Measurements from ENCODE around the gene CAPZB.

The CAPZB gene

GRCh38 chr1:19479351-19480120, 5.8 kb downstream of the CAPZB start:
- in situ Hi-C loops (cut with HindIII; ENCODE audit: low sequenced_read_pairs): no loop called here
- no peak for TF ChIP-seq CTCF (IDR thresholded peaks at IDR 0.05; ENCODE audit: low read depth, low read length)
- DNase-seq (ENCODE audit: low read depth, low spot score): no peak
- no peak overlapping the region for H3K4me3 ChIP-seq (ENCODE audit: low read depth, low read length)

DNA sequence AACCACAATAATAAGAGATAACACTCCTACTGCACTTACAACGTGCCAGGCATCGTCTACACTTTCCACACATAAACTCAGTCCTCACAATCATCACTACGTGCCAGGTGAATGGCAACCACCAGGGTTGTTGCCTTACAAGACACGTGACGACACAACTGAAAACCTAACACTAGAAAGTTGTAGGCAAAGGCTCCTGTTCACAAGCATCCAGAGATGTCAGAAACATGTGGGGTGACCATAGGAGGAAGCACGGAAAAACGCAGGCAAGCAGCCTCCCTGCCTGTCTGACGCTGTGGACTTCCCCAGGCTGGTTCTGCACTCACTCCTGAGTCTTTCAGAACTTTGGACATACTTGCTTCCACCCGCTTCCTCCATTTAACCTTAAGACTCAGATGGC, 7.0 kb downstream of the CAPZB start:
- TF ChIP-seq CTCF (IDR thresholded peaks at IDR 0.05; ENCODE audit: low read depth, low read length): no peak
- in situ Hi-C loops (cut with HindIII; ENCODE audit: low sequenced_read_pairs): no loop called here
- no peak overlapping the region for H3K4me3 ChIP-seq (ENCODE audit: low read depth, low read length)
- DNase-seq (ENCODE audit: low read depth, low spot score): no peak

DNA sequence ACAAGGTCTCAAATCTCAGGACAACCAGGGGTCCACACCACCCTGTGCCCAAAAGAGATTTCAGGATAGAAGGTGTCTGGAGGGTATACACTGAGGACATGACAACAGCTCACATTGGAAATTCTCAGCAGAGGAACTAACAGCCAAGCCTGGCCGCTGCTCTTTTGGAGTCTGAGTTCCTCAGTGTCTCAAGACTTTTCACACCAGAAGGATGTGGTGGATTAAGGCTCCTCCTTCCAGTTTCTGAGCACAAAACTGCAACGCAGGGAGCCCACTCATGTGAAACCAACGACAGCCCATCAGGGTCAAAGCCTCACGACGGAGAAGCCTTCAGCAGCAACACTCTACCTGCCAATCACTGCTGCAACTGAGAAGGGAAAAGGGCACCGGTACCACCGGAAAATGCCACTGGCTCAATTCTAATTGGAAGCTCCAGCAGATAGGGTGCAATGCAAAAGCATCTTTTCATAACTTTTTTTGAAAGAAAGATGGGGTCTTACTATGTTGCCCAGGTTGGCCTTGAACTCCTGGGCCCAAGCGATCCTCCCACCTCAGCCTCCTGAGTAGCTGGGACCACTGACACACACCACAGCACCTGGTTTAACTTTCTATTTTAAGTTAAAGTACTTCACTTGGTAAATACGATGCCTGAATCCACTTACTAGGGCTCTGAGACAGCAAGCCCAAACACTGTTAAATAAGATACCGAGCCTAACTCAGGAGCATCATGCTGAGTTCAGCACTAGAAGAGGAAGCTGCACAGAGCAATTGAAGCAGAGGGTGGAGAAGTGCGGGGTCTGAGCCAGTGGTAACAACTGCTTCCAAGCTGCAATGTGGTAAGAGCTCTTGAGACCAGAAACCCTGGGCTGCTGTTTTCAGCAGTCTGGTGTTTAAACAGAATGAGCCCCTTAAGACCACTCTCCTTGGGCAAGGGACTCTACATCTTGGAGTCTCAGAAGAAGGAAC, 7.8 kb downstream of the CAPZB start:
- in situ Hi-C loops (cut with HindIII; ENCODE audit: low sequenced_read_pairs): no loop called here
- TF ChIP-seq CTCF (IDR thresholded peaks at IDR 0.05; ENCODE audit: low read depth, low read length): no peak
- no peak overlapping the region for H3K4me3 ChIP-seq (ENCODE audit: low read depth, low read length)
- DNase-seq (ENCODE audit: low read depth, low spot score): no peak

GRCh38 chr1:19476450-19477190, 8.7 kb downstream of the CAPZB start:
- no peak for TF ChIP-seq CTCF (IDR thresholded peaks at IDR 0.05; ENCODE audit: low read depth, low read length)
- no peak overlapping the region for H3K4me3 ChIP-seq (ENCODE audit: low read depth, low read length)
- in situ Hi-C loops (cut with HindIII; ENCODE audit: low sequenced_read_pairs): no loop called here
- DNase-seq (ENCODE audit: low read depth, low spot score): peak; percentile 35

DNA sequence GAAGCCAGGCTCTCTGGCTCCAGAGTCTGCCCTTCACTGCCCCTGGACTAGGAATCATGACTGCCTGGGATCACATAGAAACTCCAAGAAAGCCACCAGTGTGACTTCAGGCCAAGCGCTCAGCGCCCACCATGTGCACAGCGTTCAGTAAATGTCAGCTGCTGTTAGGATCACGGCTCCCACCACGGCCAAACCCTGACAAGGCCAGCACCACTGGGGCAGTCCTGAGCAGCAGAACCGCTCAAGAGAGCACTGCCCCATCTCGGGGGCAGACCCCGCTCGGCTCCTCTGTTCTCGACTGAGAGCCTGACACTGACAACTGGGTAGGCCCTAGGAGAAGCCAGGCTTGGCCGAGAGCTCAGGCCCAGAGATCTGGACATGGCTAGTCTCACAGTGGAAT, 10.0 kb downstream of the CAPZB start:
- H3K4me3 ChIP-seq (ENCODE audit: low read depth, low read length): no peak overlapping the region
- no peak for TF ChIP-seq CTCF (IDR thresholded peaks at IDR 0.05; ENCODE audit: low read depth, low read length)
- DNase-seq (ENCODE audit: low read depth, low spot score): no peak
- in situ Hi-C loops (cut with HindIII; ENCODE audit: low sequenced_read_pairs): no loop called here

DNA sequence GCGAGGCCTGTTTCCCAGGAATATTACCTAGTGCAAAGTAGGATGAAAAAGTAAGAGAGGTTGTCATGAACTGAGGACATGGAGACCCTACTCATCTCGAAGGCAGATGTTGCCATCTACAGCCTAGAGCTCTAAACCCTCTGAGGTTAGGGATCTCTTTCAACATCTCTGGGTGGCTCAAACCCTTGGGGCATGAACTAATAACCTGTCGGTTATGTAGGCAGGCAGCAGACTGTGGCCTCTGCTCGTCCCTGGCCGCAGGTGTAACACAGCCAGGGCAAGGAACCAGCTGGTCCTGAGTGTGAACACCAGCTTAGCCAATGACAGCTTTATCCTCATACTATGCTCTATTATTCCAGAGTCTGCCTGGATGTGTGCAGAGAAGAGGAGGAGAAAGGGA, 13.2 kb downstream of the CAPZB start:
- H3K4me3 ChIP-seq (ENCODE audit: low read depth, low read length): no peak overlapping the region
- no peak for DNase-seq (ENCODE audit: low read depth, low spot score)
- in situ Hi-C loops (cut with HindIII; ENCODE audit: low sequenced_read_pairs): no loop called here
- TF ChIP-seq CTCF (IDR thresholded peaks at IDR 0.05; ENCODE audit: low read depth, low read length): no peak

Data from astrocyte of the spinal cord (primary cell).